Activated B cell treated with CpG ODN at 0.5 μM for 24 hours (primary cell): ENCODE results near the gene PROC. TPM values are rescaled to one million over a fixed set of nuclear protein-coding genes. Genes with fewer than 3 reads are reported as not detected.
A peak's percentile ranks its signal among the peaks of the same experiment; 100 is the strongest.

ENCODE experiments used
- ATAC-seq: fragments of 200-7000 bp; cut with Tn5 transposase; one replicate; pipeline ENCODE4 v1.10.0; 2021; ENCODE audit warnings: low read depth, mild to moderate bottlenecking, moderate library complexity
- CTCF ChIA-PET: fragments of 350-600 bp; sonication (Branson Sonifier 250); formaldehyde crosslinking; loops from one replicate; lab custom pipeline; 2021; ENCODE audit warnings: antibody characterized with exemption; lab: Charles Lee
- POLR2A ChIA-PET: fragments of 350-600 bp; sonication (Branson Sonifier 250); formaldehyde crosslinking; loops from one replicate; lab custom pipeline; 2021; ENCODE audit warnings: antibody characterized with exemption; lab: Charles Lee
- DNase-seq: peaks from one replicate; pipeline ENCODE4 v3.0.0; 2022
- H3K27ac Mint-ChIP-seq: one replicate; pipeline ENCODE4 v1.8.0; 2020; ENCODE audit warnings: mixed read lengths
- H3K27me3 Mint-ChIP-seq: one replicate; pipeline ENCODE4 v1.8.0; 2021; ENCODE audit warnings: mixed read lengths
- H3K36me3 Mint-ChIP-seq: one replicate; pipeline ENCODE4 v1.8.0; 2021; ENCODE audit warnings: low read depth, mixed read lengths
- H3K4me1 Mint-ChIP-seq: one replicate; pipeline ENCODE4 v1.8.0; 2021; ENCODE audit warnings: mixed read lengths
- H3K4me3 Mint-ChIP-seq: one replicate; pipeline ENCODE4 v1.8.0; 2020; ENCODE audit warnings: mild to moderate bottlenecking, mixed read lengths
- H3K9me3 Mint-ChIP-seq: one replicate; pipeline ENCODE4 v1.8.0; 2020; ENCODE audit warnings: mixed read lengths
- intact Hi-C: fragments of 100-400 bp; cut with micrococcal nuclease; formaldehyde crosslinking; loops from one replicate; pipeline ENCODE4 v1.15.1; 2024
- total RNA-seq: library from RNA; stranded (reverse); gene quantifications from 2 replicates; pipeline ENCODE4 v1.2.3, GENCODE V29; 2022
- TF ChIP-seq, protein P1 (sequence below): fragments of 200-600 bp; IDR thresholded peaks from one replicate; pipeline ENCODE4 v1.8.0; 2022; ENCODE audit warnings: antibody characterized with exemption, mild to moderate bottlenecking

Gene PROC
- total RNA-seq, 1 donor from 2014 or later = not detected

DNA sequence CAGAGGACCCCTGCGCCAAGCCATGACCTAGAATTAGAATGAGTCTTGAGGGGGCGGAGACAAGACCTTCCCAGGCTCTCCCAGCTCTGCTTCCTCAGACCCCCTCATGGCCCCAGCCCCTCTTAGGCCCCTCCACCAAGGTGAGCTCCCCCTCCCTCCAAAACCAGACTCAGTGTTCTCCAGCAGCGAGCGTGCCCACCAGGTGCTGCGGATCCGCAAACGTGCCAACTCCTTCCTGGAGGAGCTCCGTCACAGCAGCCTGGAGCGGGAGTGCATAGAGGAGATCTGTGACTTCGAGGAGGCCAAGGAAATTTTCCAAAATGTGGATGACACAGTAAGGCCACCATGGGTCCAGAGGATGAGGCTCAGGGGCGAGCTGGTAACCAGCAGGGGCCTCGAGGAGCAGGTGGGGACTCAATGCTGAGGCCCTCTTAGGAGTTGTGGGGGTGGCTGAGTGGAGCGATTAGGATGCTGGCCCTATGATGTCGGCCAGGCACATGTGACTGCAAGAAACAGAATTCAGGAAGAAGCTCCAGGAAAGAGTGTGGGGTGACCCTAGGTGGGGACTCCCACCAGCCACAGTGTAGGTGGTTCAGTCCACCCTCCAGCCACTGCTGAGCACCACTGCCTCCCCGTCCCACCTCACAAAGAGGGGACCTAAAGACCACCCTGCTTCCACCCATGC, 3.0 kb downstream of the PROC start:
- intact Hi-C loops = no loop called here
- no peaks in the 10 kb centered on the region for H3K36me3 Mint-ChIP-seq
- TF ChIP-seq, protein P1, sequence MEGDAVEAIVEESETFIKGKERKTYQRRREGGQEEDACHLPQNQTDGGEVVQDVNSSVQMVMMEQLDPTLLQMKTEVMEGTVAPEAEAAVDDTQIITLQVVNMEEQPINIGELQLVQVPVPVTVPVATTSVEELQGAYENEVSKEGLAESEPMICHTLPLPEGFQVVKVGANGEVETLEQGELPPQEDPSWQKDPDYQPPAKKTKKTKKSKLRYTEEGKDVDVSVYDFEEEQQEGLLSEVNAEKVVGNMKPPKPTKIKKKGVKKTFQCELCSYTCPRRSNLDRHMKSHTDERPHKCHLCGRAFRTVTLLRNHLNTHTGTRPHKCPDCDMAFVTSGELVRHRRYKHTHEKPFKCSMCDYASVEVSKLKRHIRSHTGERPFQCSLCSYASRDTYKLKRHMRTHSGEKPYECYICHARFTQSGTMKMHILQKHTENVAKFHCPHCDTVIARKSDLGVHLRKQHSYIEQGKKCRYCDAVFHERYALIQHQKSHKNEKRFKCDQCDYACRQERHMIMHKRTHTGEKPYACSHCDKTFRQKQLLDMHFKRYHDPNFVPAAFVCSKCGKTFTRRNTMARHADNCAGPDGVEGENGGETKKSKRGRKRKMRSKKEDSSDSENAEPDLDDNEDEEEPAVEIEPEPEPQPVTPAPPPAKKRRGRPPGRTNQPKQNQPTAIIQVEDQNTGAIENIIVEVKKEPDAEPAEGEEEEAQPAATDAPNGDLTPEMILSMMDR = no peak
- peaks cover 29% of the 10 kb centered on the region for H3K4me1 Mint-ChIP-seq
- no peak for DNase-seq
- CTCF ChIA-PET = no interaction called here
- no peak overlapping the region for H3K4me3 Mint-ChIP-seq
- no peaks in the 10 kb centered on the region for H3K9me3 Mint-ChIP-seq
- peaks cover 1% of the 10 kb centered on the region for H3K27me3 Mint-ChIP-seq
- POLR2A ChIA-PET = interaction anchor here (0.6 kb wide), 1 partner anchor 33 kb away, joined by 3 read pairs; no protein-coding TSS in a partner anchor
- H3K27ac Mint-ChIP-seq = no peak overlapping the region
- ATAC-seq = no peak

DNA sequence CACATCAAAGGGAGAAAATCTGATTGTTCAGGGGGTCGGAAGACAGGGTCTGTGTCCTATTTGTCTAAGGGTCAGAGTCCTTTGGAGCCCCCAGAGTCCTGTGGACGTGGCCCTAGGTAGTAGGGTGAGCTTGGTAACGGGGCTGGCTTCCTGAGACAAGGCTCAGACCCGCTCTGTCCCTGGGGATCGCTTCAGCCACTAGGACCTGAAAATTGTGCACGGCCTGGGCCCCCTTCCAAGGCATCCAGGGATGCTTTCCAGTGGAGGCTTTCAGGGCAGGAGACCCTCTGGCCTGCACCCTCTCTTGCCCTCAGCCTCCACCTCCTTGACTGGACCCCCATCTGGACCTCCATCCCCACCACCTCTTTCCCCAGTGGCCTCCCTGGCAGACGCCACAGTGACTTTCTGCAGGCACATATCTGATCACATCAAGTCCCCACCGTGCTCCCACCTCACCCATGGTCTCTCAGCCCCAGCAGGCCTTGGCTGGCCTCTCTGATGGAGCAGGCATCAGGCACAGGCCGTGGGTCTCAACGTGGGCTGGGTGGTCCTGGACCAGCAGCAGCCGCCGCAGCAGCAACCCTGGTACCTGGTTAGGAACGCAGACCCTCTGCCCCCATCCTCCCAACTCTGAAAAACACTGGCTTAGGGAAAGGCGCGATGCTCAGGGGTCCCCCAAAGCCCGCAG, 3.8 kb downstream of the PROC start:
- POLR2A ChIA-PET = interaction anchor here (0.6 to 1.5 kb wide), 2 partner anchors 33 kb away, joined by 3 to 8 read pairs; partner anchors contain the start of gene MAP3K2
- TF ChIP-seq, protein P1 = no peak
- intact Hi-C loops = loop anchor here (2.0 kb wide), 1 partner anchor 13 kb away; no protein-coding TSS in a partner anchor
- DNase-seq (no peak), ATAC-seq (no peak)
- peak overlapping the region; percentile 68 for H3K4me3 Mint-ChIP-seq
- H3K9me3 Mint-ChIP-seq = no peaks in the 10 kb centered on the region
- no peaks in the 10 kb centered on the region for H3K36me3 Mint-ChIP-seq
- CTCF ChIA-PET = no interaction called here
- peaks cover 1% of the 10 kb centered on the region for H3K27me3 Mint-ChIP-seq
- H3K27ac Mint-ChIP-seq = no peak overlapping the region
- H3K4me1 Mint-ChIP-seq = peaks cover 22% of the 10 kb centered on the region

DNA sequence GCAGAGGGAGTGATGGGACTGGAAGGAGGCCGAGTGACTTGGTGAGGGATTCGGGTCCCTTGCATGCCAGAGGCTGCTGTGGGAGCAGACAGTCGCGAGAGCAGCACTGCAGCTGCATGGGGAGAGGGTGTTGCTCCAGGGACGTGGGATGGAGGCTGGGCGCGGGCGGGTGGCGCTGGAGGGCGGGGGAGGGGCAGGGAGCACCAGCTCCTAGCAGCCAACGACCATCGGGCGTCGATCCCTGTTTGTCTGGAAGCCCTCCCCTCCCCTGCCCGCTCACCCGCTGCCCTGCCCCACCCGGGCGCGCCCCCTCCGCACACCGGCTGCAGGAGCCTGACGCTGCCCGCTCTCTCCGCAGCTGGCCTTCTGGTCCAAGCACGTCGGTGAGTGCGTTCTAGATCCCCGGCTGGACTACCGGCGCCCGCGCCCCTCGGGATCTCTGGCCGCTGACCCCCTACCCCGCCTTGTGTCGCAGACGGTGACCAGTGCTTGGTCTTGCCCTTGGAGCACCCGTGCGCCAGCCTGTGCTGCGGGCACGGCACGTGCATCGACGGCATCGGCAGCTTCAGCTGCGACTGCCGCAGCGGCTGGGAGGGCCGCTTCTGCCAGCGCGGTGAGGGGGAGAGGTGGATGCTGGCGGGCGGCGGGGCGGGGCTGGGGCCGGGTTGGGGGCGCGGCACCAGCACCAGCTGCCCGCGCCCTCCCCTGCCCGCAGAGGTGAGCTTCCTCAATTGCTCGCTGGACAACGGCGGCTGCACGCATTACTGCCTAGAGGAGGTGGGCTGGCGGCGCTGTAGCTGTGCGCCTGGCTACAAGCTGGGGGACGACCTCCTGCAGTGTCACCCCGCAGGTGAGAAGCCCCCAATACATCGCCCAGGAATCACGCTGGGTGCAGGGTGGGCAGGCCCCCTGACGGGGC, 4.6 kb downstream of the PROC start:
- peaks cover 16% of the 10 kb centered on the region for H3K4me1 Mint-ChIP-seq
- TF ChIP-seq, protein P1 = no peak
- no peaks in the 10 kb centered on the region for H3K9me3 Mint-ChIP-seq
- ChIA-PET CTCF (interaction anchor here (2.7 kb wide), 1 partner anchor 56 kb away, joined by 10 read pairs; no protein-coding TSS in a partner anchor), POLR2A (interaction anchor here (0.6 to 1.5 kb wide), 2 partner anchors 25 to 34 kb away, joined by 4 to 8 read pairs; partner anchors contain the start of gene MAP3K2)
- peak overlapping the region; percentile 80 for H3K4me3 Mint-ChIP-seq
- ATAC-seq (peak; percentile 88), DNase-seq (peak; percentile 43)
- peaks cover 1% of the 10 kb centered on the region for H3K27me3 Mint-ChIP-seq
- no peaks in the 10 kb centered on the region for H3K36me3 Mint-ChIP-seq
- H3K27ac Mint-ChIP-seq = no peak overlapping the region
- intact Hi-C loops = loop anchor here (1.0 to 2.0 kb wide), 2 partner anchors 14 to 36 kb away; partner anchors contain the start of gene MAP3K2

DNA sequence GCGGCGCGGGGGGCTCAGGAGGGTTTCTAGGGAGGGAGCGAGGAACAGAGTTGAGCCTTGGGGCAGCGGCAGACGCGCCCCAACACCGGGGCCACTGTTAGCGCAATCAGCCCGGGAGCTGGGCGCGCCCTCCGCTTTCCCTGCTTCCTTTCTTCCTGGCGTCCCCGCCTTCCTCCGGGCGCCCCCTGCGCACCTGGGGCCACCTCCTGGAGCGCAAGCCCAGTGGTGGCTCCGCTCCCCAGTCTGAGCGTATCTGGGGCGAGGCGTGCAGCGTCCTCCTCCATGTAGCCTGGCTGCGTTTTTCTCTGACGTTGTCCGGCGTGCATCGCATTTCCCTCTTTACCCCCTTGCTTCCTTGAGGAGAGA, 5.2 kb downstream of the PROC start:
- no peaks in the 10 kb centered on the region for H3K9me3 Mint-ChIP-seq
- intact Hi-C loops = loop anchor here (1.0 to 2.0 kb wide), 2 partner anchors 15 to 36 kb away; partner anchors contain the start of gene MAP3K2
- peaks cover 1% of the 10 kb centered on the region for H3K27me3 Mint-ChIP-seq
- no peaks in the 10 kb centered on the region for H3K36me3 Mint-ChIP-seq
- ATAC-seq (peak; percentile 30), DNase-seq (no peak)
- TF ChIP-seq, protein P1 = no peak
- H3K4me3 Mint-ChIP-seq = peak overlapping the region; percentile 73
- no peak overlapping the region for H3K27ac Mint-ChIP-seq
- POLR2A ChIA-PET = interaction anchor here (1.5 kb wide), 1 partner anchor 34 kb away, joined by 8 read pairs; the partner anchor contains the start of gene MAP3K2
- peaks cover 16% of the 10 kb centered on the region for H3K4me1 Mint-ChIP-seq
- CTCF ChIA-PET = interaction anchor here (2.7 kb wide), 1 partner anchor 56 kb away, joined by 10 read pairs; no protein-coding TSS in a partner anchor
